OCI-LY3 (cell line): ENCODE results near the gene WNT10A.
"Not testable (repeated sequence)": the region's sequence is repeated elsewhere in the genome, so short reads cannot be mapped to it uniquely, and the experiment has no call there.

Experiments used
- H2AFZ ChIP-seq: fragments of 200-600, 300-600 bp; shearing (Covaris generic); 2 replicates; pipeline ENCODE4 v1.6.0; 2014; ENCODE audit warnings: antibody characterized with exemption, low read depth, low read length
- H3K27ac ChIP-seq: fragments of 200-600, 300-600 bp; sonication (generic); 2 replicates; pipeline ENCODE4 v1.5.1; 2014; ENCODE audit warnings: mild to moderate bottlenecking, low read length, moderate library complexity, mixed read lengths
- H3K27me3 ChIP-seq: fragments of 200-600, 300-600 bp; sonication (generic); 2 replicates; pipeline ENCODE4 v1.6.1; 2014; ENCODE audit warnings: low read depth, low read length, mixed read lengths
- H3K36me3 ChIP-seq: fragments of 200-600, 300-600 bp; sonication (generic); replicated peaks from 2 replicates; pipeline ENCODE3; 2014; ENCODE audit warnings: low read depth, low read length, mixed read lengths
- H3K4me1 ChIP-seq: fragments of 300-600, 200-600 bp; sonication (generic); 2 replicates; pipeline ENCODE4 v1.6.1; 2014; ENCODE audit warnings: low read length, mixed read lengths
- H3K4me2 ChIP-seq: fragments of 200-600, 300-600 bp; sonication (generic); 2 replicates; pipeline ENCODE4 v1.6.1; 2014; ENCODE audit warnings: low read length, mixed read lengths
- H3K4me3 ChIP-seq: fragments of 300-600, 200-600 bp; sonication (generic); 2 replicates; pipeline ENCODE4 v1.5.1; 2014; ENCODE audit warnings: antibody characterized with exemption, mild to moderate bottlenecking, low read length, moderate library complexity
- H3K79me2 ChIP-seq: fragments of 300-600, 200-600 bp; shearing (Covaris generic); 2 replicates; pipeline ENCODE4 v1.6.1; 2014; ENCODE audit warnings: mild to moderate bottlenecking, low read length, mixed read lengths
- H3K9ac ChIP-seq: fragments of 300-600, 200-600 bp; shearing (Covaris generic); 2 replicates; pipeline ENCODE4 v1.6.0; 2014; ENCODE audit warnings: mild to moderate bottlenecking, low read length, moderate library complexity
- H3K9me3 ChIP-seq: fragments of 200-600, 300-600 bp; shearing (Covaris generic); 2 replicates; pipeline ENCODE4 v1.6.1; 2014; ENCODE audit warnings: low read length, mixed read lengths; ENCODE audit not compliant: insufficient read depth
- H4K20me1 ChIP-seq: fragments of 200-600, 300-600 bp; sonication (generic); 2 replicates; pipeline ENCODE4 v1.6.1; 2016; ENCODE audit warnings: low read length, mixed read lengths; ENCODE audit not compliant: insufficient read depth
- EZH2phosphoT487 ChIP-seq: fragments of 200-600 bp; shearing (Covaris generic); IDR thresholded peaks from 2 replicates; pipeline ENCODE4 v1.6.1; 2018; ENCODE audit warnings: antibody characterized with exemption, mixed run types, low read depth
- TF ChIP-seq, protein P1 (sequence below): fragments of 200-600, 300-600 bp; sonication (generic); IDR thresholded peaks from 2 replicates; pipeline ENCODE4 v1.5.1; 2014; ENCODE audit warnings: antibody characterized with exemption, low read length, low read depth

Gene WNT10A

DNA sequence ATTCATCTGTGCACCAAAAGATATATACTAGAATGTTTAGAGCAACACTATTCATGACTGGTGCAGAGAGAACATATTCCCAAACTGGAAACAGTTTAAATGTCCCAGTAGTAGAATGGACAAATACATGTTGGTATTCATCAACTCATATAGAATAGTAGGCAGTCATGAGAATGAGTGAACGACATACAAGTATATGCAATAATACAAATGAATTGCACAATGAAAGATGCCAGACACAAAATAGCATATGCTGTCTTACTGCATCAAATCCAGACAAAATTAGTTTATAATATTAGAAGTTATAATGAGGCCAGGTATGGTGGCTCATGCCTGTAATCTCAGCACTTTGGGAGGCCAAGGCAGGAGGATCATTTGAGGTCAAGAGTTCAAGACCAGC lies 40.8 kb upstream of the WNT10A start:
- Histone ChIP-seq H3K27me3 (peaks cover 10% of the 10 kb centered on the region; the same call in 1 of the 2 replicates), H3K9me3 (no peaks in the 10 kb centered on the region), H3K4me3 (no peak overlapping the region), H3K4me2 (no peak overlapping the region), H3K4me1 (no peaks in the 10 kb centered on the region), H3K36me3 (no peaks in the 10 kb centered on the region), H2AFZ (no peak overlapping the region), H3K27ac (no peak overlapping the region), H3K9ac (no peak overlapping the region), H4K20me1 (no peaks in the 10 kb centered on the region), H3K79me2 (no peaks in the 10 kb centered on the region)
- TF ChIP-seq, protein P1, sequence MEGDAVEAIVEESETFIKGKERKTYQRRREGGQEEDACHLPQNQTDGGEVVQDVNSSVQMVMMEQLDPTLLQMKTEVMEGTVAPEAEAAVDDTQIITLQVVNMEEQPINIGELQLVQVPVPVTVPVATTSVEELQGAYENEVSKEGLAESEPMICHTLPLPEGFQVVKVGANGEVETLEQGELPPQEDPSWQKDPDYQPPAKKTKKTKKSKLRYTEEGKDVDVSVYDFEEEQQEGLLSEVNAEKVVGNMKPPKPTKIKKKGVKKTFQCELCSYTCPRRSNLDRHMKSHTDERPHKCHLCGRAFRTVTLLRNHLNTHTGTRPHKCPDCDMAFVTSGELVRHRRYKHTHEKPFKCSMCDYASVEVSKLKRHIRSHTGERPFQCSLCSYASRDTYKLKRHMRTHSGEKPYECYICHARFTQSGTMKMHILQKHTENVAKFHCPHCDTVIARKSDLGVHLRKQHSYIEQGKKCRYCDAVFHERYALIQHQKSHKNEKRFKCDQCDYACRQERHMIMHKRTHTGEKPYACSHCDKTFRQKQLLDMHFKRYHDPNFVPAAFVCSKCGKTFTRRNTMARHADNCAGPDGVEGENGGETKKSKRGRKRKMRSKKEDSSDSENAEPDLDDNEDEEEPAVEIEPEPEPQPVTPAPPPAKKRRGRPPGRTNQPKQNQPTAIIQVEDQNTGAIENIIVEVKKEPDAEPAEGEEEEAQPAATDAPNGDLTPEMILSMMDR, result no peak
- no peak for TF ChIP-seq EZH2phosphoT487

DNA sequence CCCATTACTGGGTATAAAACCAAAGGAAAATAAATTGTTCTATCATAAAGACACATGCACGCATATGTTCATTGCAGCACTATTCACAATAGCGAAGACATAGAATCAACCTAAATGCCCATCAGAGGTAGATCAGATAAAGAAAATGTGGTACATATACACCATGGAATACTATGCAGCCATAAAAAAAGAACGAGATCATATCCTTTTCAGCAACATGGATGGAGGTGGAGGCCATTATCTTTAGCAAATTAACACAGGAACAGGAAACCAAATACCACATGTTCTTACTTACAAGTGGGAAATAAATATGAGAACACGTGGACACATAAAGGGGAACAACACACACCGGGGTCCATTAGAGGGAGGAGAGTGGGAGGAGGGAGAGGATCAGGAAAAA lies 36.3 kb upstream of the WNT10A start:
- H3K9me3 ChIP-seq, H3K79me2 ChIP-seq: not testable (repeated sequence)

DNA sequence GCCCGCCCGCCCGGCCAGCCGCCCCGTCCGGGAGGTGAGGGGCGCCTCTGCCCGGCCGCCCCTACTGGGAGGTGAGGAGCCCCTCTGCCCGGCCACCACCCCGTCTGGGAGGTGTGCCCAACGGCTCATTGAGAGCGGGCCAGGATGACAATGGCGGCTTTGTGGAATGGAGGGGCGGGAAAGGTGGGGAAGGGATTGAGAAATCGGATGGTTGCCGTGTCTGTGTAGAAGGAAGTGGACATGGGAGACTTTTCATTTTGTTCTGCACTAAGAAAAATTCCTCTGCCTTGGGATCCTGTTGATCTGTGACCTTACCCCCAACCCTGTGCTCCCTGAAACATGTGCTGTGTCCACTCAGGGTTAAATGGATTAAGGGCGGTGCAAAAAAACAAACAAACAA lies 33.7 kb upstream of the WNT10A start:
- H3K36me3 ChIP-seq, H3K79me2 ChIP-seq, H2AFZ ChIP-seq, H3K27ac ChIP-seq, H3K9me3 ChIP-seq, H3K9ac ChIP-seq, H3K4me1 ChIP-seq, H4K20me1 ChIP-seq, H3K27me3 ChIP-seq, H3K4me3 ChIP-seq, H3K4me2 ChIP-seq: not testable (repeated sequence)

More for the DNA sequence above, 36.3 kb upstream of the WNT10A start:
- not testable (repeated sequence) for H3K27me3 ChIP-seq, H3K36me3 ChIP-seq, H2AFZ ChIP-seq, H4K20me1 ChIP-seq, H3K9ac ChIP-seq, H3K4me1 ChIP-seq, H3K27ac ChIP-seq, H3K4me3 ChIP-seq, H3K4me2 ChIP-seq

DNA sequence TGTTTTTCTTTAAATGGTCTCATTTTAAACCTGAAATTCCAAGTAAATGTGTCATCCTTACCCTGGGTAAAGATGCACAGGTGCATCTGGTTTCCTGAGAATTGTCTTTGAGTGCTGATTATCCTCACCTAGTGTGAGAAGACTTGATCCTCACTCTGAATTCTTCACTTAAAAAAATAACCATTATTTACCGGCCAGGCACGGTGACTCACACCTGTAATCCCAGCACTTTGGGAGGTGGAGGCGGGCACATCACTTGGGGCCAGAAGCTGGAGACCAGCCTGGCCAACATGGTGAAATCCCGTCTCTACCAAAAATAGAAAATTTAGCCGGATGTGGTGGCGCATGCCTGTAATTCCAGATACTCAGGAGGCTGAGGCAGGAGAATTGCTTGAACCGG lies 30.9 kb upstream of the WNT10A start:
- Histone ChIP-seq H3K9ac (no peak overlapping the region), H3K27ac (no peak overlapping the region), H2AFZ (no peak overlapping the region), H4K20me1 (no peaks in the 10 kb centered on the region), H3K27me3 (no peaks in the 10 kb centered on the region), H3K79me2 (no peaks in the 10 kb centered on the region), H3K4me1 (no peaks in the 10 kb centered on the region), H3K4me2 (no peak overlapping the region), H3K4me3 (no peak overlapping the region), H3K36me3 (no peaks in the 10 kb centered on the region), H3K9me3 (no peaks in the 10 kb centered on the region)
- TF ChIP-seq, protein P1, result no peak
- TF ChIP-seq EZH2phosphoT487, result no peak

DNA sequence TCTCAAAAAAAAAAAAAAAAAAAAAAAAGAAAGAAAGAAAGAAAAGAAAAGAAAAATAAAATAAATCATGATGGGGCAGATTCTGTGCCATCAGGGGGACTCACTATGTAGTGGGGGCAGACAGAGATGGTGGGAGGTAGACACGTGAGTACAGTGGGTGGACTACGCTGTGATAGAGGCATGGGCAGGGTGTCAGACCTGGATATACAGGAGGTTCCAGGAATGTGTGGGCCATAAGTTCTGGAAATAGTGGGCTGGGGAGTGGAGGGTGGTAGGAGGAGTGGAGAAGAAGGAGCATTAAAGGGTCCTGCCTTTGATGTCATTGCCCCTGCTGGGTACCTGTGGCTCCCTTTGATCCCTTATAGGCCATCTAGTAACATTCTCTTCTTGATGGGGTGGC lies 29.9 kb upstream of the WNT10A start:
- Histone ChIP-seq H3K9me3 (no peaks in the 10 kb centered on the region), H3K4me1 (no peaks in the 10 kb centered on the region), H3K36me3 (no peaks in the 10 kb centered on the region), H3K27ac (no peak overlapping the region), H4K20me1 (no peaks in the 10 kb centered on the region), H2AFZ (no peak overlapping the region), H3K79me2 (no peaks in the 10 kb centered on the region), H3K4me2 (no peak overlapping the region), H3K9ac (no peak overlapping the region), H3K4me3 (no peak overlapping the region), H3K27me3 (no peaks in the 10 kb centered on the region; the same call in 1 of the 2 replicates)
- no peak for TF ChIP-seq EZH2phosphoT487
- TF ChIP-seq, protein P1, result no peak
